ENCODE results near the gene TBX1.
A peak's percentile ranks its signal among the peaks of the same experiment; 100 is the strongest.
"Not testable (repeated sequence)": the region's sequence is repeated elsewhere in the genome, so short reads cannot be mapped to it uniquely, and the experiment has no call there.

Gene TBX1

DNA sequence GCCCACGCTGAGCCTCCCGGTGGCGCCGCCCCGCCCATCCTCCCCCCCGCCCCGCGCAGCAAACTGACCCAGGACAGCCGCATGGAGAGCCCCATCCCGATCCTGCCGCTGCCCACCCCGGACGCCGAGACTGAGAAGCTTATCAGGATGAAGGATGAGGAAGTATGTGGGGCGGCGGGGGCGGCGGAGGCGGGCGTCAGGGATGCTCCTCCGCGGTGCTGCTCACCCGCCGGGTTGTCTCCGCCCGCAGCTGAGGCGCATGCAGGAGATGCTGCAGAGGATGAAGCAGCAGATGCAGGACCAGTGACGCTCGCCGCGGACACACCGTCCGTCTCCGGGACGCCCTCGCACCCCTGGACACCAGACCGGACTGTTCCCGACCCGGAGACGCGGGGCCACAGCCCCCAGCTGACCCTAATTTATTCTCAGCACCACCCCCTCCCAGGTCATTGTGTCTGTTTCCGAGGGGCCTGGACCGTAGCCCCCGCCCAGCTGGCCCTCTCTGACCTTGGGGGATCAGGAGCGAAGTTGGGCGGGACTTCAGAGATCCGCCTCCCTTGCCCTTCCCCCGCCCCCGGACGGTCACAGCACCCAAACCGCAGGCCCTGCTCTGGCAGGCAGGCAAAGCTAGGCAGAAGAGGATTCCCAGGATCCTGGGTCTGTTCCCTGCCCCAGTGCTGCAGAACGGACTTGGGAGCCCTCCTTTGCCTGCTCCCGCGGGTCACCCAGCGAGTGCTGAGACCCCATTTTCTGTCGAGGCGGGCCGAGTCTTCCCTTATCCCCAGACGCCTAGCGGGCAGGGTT is 38.2 kb upstream of the TBX1 start:
- DNase-seq, result no peak
- in situ Hi-C loops (cut with MboI; ENCODE audit: low pct_unique_long_range_greater_than_20kb, low sequenced_read_pairs), result no loop called here

DNA sequence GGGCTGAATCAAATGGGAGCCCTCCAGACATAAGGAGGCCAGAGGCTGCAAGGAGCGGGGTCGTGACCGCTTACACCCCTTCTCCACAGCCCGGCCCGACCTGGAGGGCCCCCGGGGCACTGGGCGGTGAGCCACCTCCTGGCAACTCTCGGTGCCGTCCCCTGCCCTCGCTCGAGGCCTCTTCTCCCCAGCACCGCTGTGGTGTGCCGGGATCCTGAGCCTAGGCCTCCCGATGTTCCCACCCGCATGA is 37.7 kb upstream of the TBX1 start:
- DNase-seq, result no peak

DNA sequence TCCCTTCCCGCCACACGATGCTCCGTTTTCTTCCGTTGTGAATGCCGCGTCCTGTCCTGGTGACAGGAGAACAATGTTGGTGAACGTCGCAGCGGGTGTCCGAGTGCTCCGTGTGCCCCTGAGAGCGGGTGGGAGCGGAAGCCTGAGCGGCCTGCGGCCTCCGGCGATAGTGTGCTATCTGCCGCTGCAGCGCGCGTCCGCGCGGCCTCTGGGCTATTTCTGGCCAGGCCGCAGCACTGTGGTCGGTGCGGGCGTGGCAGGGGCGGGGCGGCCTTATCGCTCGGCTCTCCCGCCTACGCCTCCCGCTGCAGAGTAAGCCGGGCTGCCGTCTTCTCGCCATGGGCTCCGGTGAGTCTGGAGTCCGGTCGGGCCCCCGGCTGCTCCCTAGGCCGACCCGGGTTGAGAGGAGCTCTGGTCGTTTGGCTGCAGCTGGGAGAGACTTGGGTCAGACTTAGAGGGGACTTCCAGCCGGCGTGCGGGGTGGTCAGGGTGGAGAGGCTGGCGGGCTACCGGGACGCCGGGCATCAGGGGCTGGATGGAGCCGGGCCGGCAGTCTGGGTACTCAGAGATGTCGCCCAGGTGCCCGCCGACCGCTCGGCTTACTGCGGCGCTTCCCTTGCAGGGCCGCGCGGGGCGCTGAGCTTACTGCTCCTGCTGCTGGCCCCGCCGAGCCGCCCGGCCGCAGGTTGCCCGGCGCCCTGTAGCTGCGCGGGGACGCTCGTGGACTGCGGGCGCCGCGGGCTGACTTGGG is 37.2 kb upstream of the TBX1 start, which contains the start of gene GP1BB:
GP1BB (plus strand) TSS at position 308 of the 751 bp plus-strand sequence; CDS start at position 339, 31 bp downstream.
- in situ Hi-C loops (cut with MboI; ENCODE audit: low pct_unique_long_range_greater_than_20kb, low sequenced_read_pairs), result no loop called here
- peak; percentile 34 for DNase-seq

More for the DNA sequence above, 37.7 kb upstream of the TBX1 start:
- in situ Hi-C loops (cut with MboI; ENCODE audit: low pct_unique_long_range_greater_than_20kb, low sequenced_read_pairs), result no loop called here

DNA sequence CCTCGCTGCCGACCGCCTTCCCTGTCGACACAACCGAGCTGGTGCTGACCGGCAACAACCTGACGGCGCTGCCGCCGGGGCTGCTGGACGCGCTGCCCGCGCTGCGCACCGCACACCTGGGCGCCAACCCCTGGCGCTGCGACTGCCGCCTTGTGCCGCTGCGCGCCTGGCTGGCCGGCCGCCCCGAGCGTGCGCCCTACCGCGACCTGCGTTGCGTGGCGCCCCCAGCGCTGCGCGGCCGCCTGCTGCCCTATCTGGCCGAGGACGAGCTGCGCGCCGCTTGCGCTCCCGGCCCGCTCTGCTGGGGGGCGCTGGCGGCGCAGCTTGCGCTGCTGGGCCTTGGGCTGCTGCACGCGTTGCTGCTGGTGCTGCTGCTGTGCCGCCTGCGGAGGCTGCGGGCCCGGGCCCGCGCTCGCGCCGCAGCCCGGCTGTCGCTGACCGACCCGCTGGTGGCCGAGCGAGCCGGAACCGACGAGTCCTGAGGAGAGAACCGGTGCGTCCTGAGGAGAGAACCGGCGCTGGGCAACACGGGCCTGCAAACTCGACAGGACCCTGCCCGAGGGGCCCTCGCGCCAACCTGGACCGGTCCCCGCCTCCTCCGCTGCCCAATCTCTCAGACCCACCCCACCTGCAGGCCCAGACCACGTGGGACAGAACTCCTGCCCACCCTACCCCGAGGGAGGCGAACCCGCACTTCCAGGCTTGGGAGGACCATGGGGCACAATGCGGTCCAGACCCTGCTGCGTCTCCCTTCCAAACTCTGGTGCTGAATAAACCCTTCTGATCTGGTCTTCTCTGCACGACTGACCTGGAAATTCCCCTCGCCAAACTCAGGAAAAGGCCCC is 36.4 kb upstream of the TBX1 start:
- DNase-seq, result peak; percentile 70
- in situ Hi-C loops (cut with MboI; ENCODE audit: low pct_unique_long_range_greater_than_20kb, low sequenced_read_pairs), result no loop called here

DNA sequence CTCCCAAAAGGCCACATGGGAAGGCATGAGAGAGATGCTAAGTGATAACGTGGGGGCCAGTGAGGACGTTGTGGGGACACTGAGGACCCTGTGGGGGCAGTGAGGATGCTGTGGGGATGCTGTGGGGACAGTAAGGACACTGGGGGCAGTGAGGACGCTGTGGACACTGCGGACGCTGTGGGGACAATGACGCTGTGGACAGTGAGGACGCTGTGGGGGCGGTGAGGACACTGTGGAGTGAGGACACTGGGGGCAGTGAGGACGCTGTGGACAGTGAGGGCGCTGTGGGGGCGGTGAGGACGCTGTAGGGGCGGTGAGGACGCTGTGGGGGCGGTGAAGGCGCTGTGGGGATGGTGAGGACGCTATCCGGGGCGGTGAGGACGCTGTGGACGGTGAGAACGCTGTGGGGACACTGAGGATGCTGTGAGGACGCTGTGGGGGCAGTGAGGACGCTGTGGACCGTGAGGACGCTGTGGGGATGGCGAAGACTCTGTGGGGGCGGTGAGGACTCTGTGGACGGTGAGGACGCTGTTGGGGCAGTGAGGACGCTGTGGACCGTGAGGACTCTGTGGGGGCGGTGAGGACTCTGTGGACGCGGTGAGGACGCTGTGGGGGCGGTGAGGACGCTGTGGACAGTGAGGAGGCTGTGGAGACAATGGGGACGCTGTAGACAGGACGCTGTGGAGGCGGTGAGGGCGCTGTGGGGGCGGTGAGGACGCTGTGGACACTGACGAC is 35.5 kb upstream of the TBX1 start:
- DNase-seq, result no peak
- in situ Hi-C loops (cut with MboI; ENCODE audit: low pct_unique_long_range_greater_than_20kb, low sequenced_read_pairs), result no loop called here

DNA sequence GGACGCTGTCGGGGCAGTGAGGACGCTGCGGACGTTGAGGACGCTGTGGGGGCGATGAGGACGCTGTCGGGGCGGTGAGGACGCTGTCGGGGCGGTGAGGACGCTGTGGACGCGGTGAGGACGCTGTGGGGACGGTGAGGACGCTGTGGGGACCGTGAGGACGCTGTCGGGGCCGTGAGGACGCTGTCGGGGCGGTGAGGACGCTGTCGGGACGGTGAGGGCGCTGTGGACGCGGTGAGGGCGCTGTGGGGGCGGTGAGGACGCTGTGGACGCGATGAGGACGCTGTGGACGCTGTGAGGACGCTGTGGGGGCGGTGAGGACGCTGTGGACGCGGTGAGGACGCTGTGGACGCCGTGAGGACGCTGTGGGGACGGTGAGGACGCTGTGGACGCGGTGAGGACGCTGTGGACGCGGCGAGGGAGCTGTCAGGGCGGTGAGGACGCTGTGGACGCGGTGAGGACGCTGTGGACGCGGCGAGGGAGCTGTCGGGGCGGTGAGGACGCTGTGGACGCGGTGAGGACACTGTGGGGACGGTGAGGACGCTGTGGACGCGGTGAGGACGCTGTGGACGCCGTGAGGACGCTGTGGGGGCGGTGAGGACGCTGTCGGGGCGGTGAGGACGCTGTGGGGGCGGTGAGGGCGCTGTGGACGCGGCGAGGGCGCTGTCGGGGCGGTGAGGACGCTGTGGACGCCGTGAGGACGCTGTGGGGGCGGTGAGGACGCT is 34.4 kb upstream of the TBX1 start:
- in situ Hi-C loops (cut with MboI; ENCODE audit: low pct_unique_long_range_greater_than_20kb, low sequenced_read_pairs); DNase-seq: not testable (repeated sequence)

DNA sequence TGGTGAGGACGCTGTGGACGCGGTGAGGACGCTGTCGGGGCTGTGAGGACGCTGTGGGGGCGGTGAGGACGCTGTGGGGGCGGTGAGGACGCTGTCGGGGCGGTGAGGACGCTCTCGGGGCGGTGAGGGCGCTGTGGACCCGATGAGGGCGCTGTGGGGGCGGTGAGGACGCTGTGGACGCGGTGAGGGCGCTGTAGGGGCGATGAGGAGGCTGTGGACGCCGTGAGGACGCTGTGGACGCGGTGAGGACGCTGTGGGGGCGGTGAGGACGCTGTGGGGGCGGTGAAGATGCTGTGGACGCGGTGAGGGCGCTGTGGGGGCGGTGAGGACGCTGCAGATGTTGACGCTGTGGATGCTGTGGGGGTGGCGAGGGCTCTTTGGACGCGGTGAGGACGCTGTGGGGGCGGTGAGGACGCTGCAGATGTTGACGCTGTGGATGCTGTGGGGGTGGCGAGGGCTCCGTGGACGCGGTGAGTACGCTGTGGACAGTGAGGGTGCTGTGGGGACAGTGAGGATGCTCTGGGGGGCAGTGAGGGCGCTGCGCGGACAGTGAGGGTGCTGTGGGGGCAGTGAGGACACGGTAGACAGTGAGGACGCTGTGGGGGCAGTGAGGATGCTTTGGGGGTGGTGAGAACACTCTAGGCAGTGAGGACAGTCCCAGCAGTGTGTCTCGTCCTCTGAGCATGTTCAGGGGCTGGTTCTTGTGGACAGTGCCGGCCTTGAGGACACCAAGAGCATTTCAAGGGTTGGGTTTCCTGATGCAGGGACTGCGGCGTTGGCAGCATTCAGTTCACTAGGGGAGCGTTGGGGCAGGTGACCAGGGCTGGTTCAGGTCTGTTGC is 33.0 kb upstream of the TBX1 start:
- DNase-seq, result no peak
- in situ Hi-C loops (cut with MboI; ENCODE audit: low pct_unique_long_range_greater_than_20kb, low sequenced_read_pairs), result no loop called here

DNA sequence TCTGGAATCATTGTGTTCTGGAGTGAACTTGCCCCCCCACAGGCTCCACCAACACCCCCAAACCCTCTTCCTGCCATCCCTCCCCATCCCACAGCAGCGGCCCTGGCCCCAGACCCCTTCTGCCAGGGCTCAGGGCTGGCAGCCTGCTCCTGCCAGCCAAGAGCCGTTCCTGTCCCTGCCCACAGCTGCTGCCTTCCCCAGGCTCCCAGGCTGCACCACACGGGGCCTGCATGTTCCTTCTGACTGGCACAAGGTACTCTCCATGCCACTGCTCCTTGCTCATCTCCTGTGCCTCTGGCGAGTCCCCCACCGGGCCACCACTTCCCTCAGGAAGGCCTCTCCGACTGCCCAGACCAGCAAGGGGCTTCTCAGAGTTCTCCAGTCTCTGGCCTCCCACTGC is 32.3 kb upstream of the TBX1 start:
- in situ Hi-C loops (cut with MboI; ENCODE audit: low pct_unique_long_range_greater_than_20kb, low sequenced_read_pairs), result no loop called here
- no peak for DNase-seq

DNA sequence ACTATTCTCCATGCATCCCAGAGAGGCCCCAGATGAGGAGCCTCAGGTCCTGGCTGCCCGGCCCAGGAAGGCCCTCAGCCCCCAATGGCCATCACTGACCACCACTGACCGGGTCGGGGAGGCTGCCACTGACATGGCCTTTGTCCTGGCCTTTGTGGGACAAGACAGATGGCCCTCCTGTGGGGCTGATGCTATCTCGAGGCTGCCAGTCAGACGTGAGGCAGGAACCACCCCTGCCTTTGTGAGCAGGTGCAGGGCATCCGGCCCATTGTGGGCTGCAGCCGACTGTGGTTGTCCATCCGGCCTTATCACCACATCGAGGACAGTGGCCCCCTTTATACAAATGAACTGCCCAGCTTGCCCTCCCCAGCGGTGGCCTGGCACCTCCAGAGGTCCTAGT is 31.7 kb upstream of the TBX1 start:
- no peak for DNase-seq
- in situ Hi-C loops (cut with MboI; ENCODE audit: low pct_unique_long_range_greater_than_20kb, low sequenced_read_pairs), result no loop called here

DNA sequence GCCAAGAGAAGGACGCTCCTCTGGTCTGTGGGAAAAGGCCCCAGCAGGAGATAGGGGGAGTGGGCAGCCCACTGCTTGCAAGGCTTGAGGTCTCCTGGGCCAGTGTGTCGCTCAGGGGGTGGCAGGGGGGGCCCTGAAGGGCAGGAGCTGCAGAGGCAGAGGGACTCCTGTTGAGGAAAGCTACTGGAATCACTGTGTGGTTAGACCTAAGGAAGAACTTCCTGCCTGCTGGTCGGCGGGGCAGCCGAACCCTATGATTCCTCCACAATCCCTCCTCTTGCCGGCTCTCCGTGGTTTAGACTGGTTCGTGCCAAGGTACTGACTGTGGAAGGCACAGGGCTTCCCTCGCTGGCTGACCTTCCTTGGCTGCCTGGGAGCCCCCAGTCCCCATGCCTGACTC is 31.1 kb upstream of the TBX1 start:
- in situ Hi-C loops (cut with MboI; ENCODE audit: low pct_unique_long_range_greater_than_20kb, low sequenced_read_pairs), result no loop called here
- DNase-seq, result no peak

DNA sequence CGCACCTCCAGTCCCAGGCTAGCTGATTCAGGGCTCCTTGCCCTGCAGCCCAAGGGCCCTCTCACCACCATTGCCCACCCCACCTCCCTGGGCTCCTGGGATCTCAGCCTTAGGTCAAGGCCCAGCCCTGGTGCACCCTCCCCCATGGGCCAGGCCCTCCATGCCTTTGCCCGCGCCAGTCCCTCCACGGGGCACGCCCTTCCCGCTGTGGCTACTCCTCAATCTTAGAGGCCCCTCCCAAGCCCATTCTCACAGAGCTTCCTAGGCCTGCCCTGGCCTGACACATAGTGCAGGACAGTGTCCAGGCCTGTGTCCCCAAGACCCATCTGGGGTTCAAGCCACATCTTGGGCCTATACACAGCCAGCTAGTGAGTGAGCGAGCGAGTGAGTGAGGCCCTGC is 30.4 kb upstream of the TBX1 start:
- no peak for DNase-seq
- in situ Hi-C loops (cut with MboI; ENCODE audit: low pct_unique_long_range_greater_than_20kb, low sequenced_read_pairs), result no loop called here

DNA sequence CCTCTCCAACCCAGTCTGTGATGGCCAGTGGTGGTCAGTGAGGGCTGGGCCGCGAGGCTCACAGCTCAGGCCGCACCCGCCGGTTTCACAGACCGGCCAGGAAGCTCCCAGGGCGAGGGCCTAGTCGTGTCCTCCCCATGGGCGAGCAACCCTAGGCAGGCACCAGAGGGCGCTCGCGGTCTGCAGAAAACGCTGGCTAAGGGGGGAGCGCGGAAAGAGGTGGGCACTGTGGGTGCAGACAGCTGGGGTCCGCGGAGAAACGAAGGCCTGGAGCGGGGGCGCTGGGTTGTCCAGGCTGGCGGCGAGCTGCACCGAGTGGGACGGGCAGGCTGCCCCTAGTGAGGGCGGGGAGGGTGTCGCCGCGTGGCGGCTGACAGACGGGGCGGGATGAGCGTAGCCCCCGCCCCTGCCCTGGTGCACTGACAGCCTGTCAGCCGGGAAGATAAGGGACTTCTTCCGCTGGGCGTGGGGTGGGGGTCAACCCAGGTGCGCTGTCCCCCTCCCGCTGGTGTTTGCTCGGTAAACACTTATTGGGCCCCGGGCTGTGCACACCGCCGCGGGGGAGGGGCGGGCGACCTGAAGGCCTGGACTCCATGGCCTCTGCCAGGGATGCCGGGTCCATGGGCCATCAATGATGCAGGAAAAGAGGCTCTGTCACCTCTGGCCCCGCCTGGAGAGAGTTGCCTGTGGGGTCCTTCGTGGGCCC is 29.8 kb upstream of the TBX1 start:
- peak; percentile 83 for DNase-seq
- in situ Hi-C loops (cut with MboI; ENCODE audit: low pct_unique_long_range_greater_than_20kb, low sequenced_read_pairs), result no loop called here

DNA sequence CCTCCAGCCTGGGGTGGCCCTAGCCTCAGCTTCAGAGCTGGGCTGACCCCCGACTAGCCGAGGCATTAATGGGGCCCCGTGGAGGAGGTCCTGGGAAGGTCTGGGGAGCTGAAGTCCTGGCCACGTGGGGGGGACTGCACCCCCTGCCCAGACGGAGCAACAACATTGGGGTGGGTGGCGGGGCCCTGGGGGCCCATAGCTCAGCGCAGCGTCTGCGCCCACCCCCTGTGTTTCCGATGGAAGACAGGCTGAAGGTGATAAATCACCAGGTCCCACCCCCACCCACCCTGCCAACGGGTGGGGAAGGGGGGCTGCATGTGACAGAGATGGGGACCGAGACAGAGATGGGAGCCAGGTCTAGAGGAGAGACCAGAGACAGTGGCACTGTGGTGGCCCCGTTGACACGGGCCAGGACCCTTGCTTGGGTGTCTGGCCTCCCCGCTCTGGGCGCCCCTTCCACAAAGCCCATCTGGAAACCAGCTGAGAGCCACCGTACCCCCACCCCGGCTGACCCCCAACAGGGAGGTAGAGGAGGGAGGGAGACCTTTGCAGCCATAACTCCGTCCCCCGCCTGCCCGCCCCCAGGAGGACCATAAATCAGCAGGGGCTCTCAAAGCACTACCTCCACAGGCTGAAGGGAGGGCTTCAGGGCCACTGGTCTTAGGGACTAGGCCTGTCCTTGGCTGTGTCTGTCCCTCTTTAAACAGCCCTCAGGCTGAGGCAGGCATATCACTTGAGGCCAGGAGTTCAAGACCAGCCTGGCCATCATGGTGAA is 29.0 kb upstream of the TBX1 start:
- DNase-seq, result no peak
- in situ Hi-C loops (cut with MboI; ENCODE audit: low pct_unique_long_range_greater_than_20kb, low sequenced_read_pairs), result no loop called here

DNA sequence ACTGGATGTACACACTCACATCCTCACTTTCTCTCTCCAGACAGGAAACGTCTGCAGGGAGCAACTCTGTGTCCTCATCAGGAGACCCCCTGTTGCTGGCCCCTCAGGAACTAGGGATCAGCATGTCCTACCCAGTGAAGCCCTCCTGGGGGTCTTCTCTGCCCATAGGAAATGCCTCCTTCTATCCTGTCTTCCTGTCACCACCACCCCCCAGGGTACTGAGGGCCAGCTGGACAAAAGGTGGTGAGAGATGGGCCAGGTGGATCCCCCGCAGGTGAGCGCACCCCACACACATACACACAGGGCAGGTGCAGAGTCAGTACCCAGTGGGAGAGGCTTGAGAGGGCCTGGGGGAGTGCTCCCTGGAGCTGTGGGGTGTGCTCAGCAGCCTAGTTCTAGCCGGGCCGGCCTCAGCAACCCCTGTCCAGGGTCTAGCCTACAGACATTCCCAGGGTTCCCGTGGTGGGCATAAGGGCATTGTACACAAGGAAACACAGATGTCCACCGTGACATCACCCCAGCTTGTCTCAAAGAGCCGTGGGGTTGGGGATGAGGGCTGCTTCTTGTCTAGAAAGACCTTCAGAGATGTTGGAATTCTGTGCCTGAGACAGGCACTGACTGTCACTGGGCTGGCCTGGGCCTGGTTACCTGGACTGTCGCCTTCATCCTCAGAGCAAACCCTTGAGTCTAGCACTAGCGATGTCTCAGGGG is 28.0 kb upstream of the TBX1 start:
- in situ Hi-C loops (cut with MboI; ENCODE audit: low pct_unique_long_range_greater_than_20kb, low sequenced_read_pairs), result no loop called here
- no peak for DNase-seq

DNA sequence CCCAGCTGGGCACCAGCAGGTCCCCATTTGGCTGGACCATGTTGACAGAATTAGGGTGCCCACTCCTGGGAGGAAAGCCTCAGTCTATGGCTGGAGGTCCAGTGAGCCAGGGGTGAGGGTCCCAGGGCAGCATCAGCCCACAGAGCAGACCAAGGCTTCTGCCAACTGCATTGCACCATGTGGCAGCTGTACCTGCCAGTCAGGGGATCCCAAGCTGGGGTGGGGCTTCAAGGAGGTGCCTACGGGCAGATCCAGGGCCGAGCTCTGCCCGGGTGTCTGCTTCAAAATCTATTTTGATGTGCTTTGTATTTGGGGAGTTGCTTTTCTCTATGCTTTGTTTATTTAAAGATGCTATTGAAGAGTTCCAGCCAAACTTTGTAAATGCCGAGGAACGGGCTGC is 26.8 kb upstream of the TBX1 start:
- in situ Hi-C loops (cut with MboI; ENCODE audit: low pct_unique_long_range_greater_than_20kb, low sequenced_read_pairs), result no loop called here

DNA sequence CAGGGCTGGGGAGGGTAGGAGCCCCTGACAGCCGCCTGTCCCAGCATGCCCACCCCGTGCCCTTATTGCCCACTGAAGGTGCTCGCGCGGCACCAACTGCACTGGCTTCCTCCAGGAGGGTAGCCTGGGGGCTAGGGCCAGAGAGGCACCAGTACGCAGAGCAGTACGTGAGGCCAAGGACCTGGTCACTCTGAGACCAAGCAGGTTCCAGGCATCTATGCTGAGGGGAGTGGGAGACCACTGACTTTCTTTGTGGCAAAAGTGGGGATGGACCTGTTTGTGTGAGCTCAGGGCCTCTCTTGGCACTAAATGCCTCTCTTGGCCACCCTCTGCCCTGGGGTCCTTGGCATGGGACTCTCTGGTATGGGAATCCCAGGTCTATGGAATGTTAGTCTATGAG is 26.4 kb upstream of the TBX1 start:
- in situ Hi-C loops (cut with MboI; ENCODE audit: low pct_unique_long_range_greater_than_20kb, low sequenced_read_pairs), result no loop called here
- DNase-seq, result no peak

More for the DNA sequence above, 26.8 kb upstream of the TBX1 start:
- no peak for DNase-seq
